PFSK-1 (cell line): ENCODE measurements around the gene HNF4A.

Source experiments
- POLR2AphosphoS5 ChIP-seq: IDR thresholded peaks from 2 replicates; pipeline ENCODE4 v1.6.1; 2012; ENCODE audit warnings: low read depth, mild to moderate bottlenecking, control low read depth, low read length, moderate library complexity
- SIN3A ChIP-seq: IDR thresholded peaks from 2 replicates; pipeline ENCODE4 v1.6.1; 2012; ENCODE audit warnings: mild to moderate bottlenecking, low read length, moderate library complexity, borderline replicate concordance; ENCODE audit not compliant: insufficient read depth
- TF ChIP-seq, protein P1 (sequence below), 2 experiments: IDR thresholded peaks; 2 replicates each; pipeline versions ENCODE4 v1.6.1 to v1.8.0; 2011 to 2012; ENCODE audit warnings: low read depth in 2 of 2, low read length in 2 of 2, control low read depth in 1 of 2, inconsistent platforms in 1 of 2, mild to moderate bottlenecking in 1 of 2, moderate library complexity in 1 of 2; ENCODE audit not compliant: insufficient read depth in 1 of 2

DNA sequence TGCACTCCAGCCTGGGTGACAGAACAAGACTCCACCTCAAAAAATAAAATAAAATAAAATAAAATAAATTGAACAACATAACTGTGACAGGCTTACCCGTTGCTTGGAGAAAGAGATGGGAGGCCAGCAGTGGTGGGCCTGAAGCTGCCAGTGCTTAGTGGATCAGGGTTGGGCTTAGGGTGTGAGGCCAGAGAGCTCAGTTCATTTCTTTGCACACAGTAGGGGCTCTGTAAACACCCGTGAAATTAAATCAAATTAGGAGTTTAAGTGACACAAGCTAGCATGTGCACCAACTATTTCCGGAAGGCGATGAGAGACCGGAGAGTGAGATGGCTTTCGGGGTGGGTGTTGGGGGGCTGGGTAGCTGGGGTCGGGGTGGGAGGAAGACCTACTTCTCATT is 94.4 kb downstream of the HNF4A start:
- TF ChIP-seq SIN3A (no peak), POLR2AphosphoS5 (no peak)
- TF ChIP-seq, protein P1, sequence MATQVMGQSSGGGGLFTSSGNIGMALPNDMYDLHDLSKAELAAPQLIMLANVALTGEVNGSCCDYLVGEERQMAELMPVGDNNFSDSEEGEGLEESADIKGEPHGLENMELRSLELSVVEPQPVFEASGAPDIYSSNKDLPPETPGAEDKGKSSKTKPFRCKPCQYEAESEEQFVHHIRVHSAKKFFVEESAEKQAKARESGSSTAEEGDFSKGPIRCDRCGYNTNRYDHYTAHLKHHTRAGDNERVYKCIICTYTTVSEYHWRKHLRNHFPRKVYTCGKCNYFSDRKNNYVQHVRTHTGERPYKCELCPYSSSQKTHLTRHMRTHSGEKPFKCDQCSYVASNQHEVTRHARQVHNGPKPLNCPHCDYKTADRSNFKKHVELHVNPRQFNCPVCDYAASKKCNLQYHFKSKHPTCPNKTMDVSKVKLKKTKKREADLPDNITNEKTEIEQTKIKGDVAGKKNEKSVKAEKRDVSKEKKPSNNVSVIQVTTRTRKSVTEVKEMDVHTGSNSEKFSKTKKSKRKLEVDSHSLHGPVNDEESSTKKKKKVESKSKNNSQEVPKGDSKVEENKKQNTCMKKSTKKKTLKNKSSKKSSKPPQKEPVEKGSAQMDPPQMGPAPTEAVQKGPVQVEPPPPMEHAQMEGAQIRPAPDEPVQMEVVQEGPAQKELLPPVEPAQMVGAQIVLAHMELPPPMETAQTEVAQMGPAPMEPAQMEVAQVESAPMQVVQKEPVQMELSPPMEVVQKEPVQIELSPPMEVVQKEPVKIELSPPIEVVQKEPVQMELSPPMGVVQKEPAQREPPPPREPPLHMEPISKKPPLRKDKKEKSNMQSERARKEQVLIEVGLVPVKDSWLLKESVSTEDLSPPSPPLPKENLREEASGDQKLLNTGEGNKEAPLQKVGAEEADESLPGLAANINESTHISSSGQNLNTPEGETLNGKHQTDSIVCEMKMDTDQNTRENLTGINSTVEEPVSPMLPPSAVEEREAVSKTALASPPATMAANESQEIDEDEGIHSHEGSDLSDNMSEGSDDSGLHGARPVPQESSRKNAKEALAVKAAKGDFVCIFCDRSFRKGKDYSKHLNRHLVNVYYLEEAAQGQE (IDR thresholded peaks at IDR 0.05; ENCODE audit: insufficient read depth in 1 of 2, low read depth in 2 of 2, low read length in 2 of 2): no peak
